ENCODE measurements around the gene CFAP77. TPM values are rescaled to one million over a fixed set of nuclear protein-coding genes. Genes with fewer than 3 reads are reported as not detected.

CFAP77 gene
- total RNA-seq, 2 donors from 2014 or later: 2.4 TPM; not detected in 1

GRCh38 chr9:132407196-132407595 lies 2.8 kb upstream of the CFAP77 start:
- no peak for DNase-seq (ENCODE audit: low spot score)
- TF ChIP-seq CTCF (IDR thresholded peaks at IDR 0.05) (no peak), POLR2AphosphoS5 (IDR thresholded peaks at IDR 0.05) (no peak), POLR2A (IDR thresholded peaks at IDR 0.05) (no peak)
- Histone ChIP-seq H3K36me3 (no peaks in the 10 kb centered on the region), H3K4me1 (replicated peaks) (peaks cover 10% of the 10 kb centered on the region), H3K4me3 (peak overlapping the region; percentile 55), H3K27me3 (replicated peaks; ENCODE audit: insufficient read depth) (no peaks in the 10 kb centered on the region), H3K27ac (peak overlapping the region in 1 of 2 donors; percentile 1), H3K9me3 (no peaks in the 10 kb centered on the region)
- WGBS: 90% methylated on average over 2 of the region's 2 CpGs
- intact Hi-C loops (cut with DNase I): no loop called here

GRCh38 chr9:132408521-132408920 lies 1.5 kb upstream of the CFAP77 start:
- Histone ChIP-seq H3K36me3 (no peaks in the 10 kb centered on the region), H3K27me3 (replicated peaks; ENCODE audit: insufficient read depth) (peaks cover 1% of the 10 kb centered on the region), H3K9me3 (no peaks in the 10 kb centered on the region), H3K4me3 (no peak overlapping the region), H3K27ac (no peak overlapping the region), H3K4me1 (replicated peaks) (peaks cover 10% of the 10 kb centered on the region)
- peak; percentile 43 for DNase-seq (ENCODE audit: low spot score)
- TF ChIP-seq POLR2A (IDR thresholded peaks at IDR 0.05) (no peak), POLR2AphosphoS5 (IDR thresholded peaks at IDR 0.05) (peak; percentile 65)
- 56% methylated on average over 8 of the region's 8 CpGs for WGBS
- intact Hi-C loops (cut with DNase I): loop anchor here (2.0 kb wide), 1 partner anchor 166 kb away; no protein-coding TSS in a partner anchor

GRCh38 chr9:132410642-132411041 lies 631 bp downstream of the CFAP77 start:
- intact Hi-C loops (cut with DNase I): loop anchor here (5.0 kb wide), 1 partner anchor 392 kb away; no protein-coding TSS in a partner anchor
- DNase-seq (ENCODE audit: low spot score): no peak
- Histone ChIP-seq H3K9me3 (no peaks in the 10 kb centered on the region), H3K4me3 (peak overlapping the region in 1 of 2 donors; percentile 35), H3K27ac (no peak overlapping the region), H3K4me1 (replicated peaks) (peaks cover 4% of the 10 kb centered on the region), H3K27me3 (replicated peaks; ENCODE audit: insufficient read depth) (peaks cover 13% of the 10 kb centered on the region), H3K36me3 (no peaks in the 10 kb centered on the region)
- TF ChIP-seq POLR2AphosphoS5 (IDR thresholded peaks at IDR 0.05): no peak
- no peak for TF ChIP-seq CTCF (IDR thresholded peaks at IDR 0.05)
- TF ChIP-seq POLR2A (IDR thresholded peaks at IDR 0.05): no peak
- WGBS: 25% methylated on average over 19 of the region's 19 CpGs

GRCh38 chr9:132411091-132411508 lies 1.1 kb downstream of the CFAP77 start:
- WGBS: 6% methylated on average over 20 of the region's 20 CpGs
- Histone ChIP-seq H3K27ac (no peak overlapping the region), H3K27me3 (replicated peaks; ENCODE audit: insufficient read depth) (peaks cover 13% of the 10 kb centered on the region), H3K4me3 (no peak overlapping the region), H3K4me1 (replicated peaks) (no peaks in the 10 kb centered on the region), H3K9me3 (no peaks in the 10 kb centered on the region), H3K36me3 (no peaks in the 10 kb centered on the region)
- intact Hi-C loops (cut with DNase I): loop anchor here (5.0 kb wide), 1 partner anchor 391 kb away; no protein-coding TSS in a partner anchor
- DNase-seq (ENCODE audit: low spot score): peak; percentile 28
- no peak for TF ChIP-seq POLR2A (IDR thresholded peaks at IDR 0.05)
- peak; percentile 29 for TF ChIP-seq POLR2AphosphoS5 (IDR thresholded peaks at IDR 0.05)
- TF ChIP-seq CTCF (IDR thresholded peaks at IDR 0.05): peak; percentile 22 to 70 (median 64)

GRCh38 chr9:132412089-132412488 lies 2.1 kb downstream of the CFAP77 start:
- no peak for DNase-seq (ENCODE audit: low spot score)
- Histone ChIP-seq H3K27me3 (replicated peaks; ENCODE audit: insufficient read depth) (peaks cover 13% of the 10 kb centered on the region), H3K9me3 (no peaks in the 10 kb centered on the region), H3K4me1 (replicated peaks) (no peaks in the 10 kb centered on the region), H3K36me3 (no peaks in the 10 kb centered on the region), H3K4me3 (no peak overlapping the region), H3K27ac (no peak overlapping the region)
- TF ChIP-seq POLR2AphosphoS5 (IDR thresholded peaks at IDR 0.05): no peak
- peak in 1 of 4 experiments; percentile 35 for TF ChIP-seq CTCF (IDR thresholded peaks at IDR 0.05)
- 20% methylated on average over 8 of the region's 8 CpGs for WGBS
- intact Hi-C loops (cut with DNase I): loop anchor here (5.0 kb wide), 1 partner anchor 390 kb away; no protein-coding TSS in a partner anchor

Data from prostate gland (tissue), 2 donors.